DOHH2 (cell line): ENCODE results near the gene SNX9.
"Not testable (repeated sequence)": the region's sequence is repeated elsewhere in the genome, so short reads cannot be mapped to it uniquely, and the experiment has no call there.

Experiments
- H3F3A ChIP-seq: fragments of 200-600 bp; sonication (generic), shearing (Covaris generic); 2 replicates; pipeline ENCODE4 v1.6.0; 2016; ENCODE audit warnings: antibody characterized with exemption, mild to moderate bottlenecking; ENCODE audit not compliant: control insufficient read depth, insufficient read depth
- H3K27ac ChIP-seq: fragments of 200-600 bp; sonication (generic); 2 replicates; pipeline ENCODE4 v1.5.1; 2014; ENCODE audit warnings: low read depth, mild to moderate bottlenecking, low read length, moderate library complexity
- H3K27me3 ChIP-seq: fragments of 200-600 bp; sonication (generic); 2 replicates; pipeline ENCODE4 v1.6.1; 2014; ENCODE audit warnings: mild to moderate bottlenecking, low read length, mixed read lengths; ENCODE audit not compliant: control insufficient read depth
- H3K36me3 ChIP-seq: fragments of 200-600 bp; sonication (generic); 2 replicates; pipeline ENCODE4 v1.6.1; 2014; ENCODE audit warnings: mild to moderate bottlenecking, low read length, moderate library complexity, mixed read lengths; ENCODE audit not compliant: control insufficient read depth
- H3K4me1 ChIP-seq: fragments of 200-600 bp; sonication (generic); 2 replicates; pipeline ENCODE4 v1.6.1; 2014; ENCODE audit warnings: mild to moderate bottlenecking, low read length, mixed read lengths; ENCODE audit not compliant: control insufficient read depth
- H3K4me2 ChIP-seq: fragments of 200-600 bp; sonication (generic); 2 replicates; pipeline ENCODE4 v1.6.0; 2014; ENCODE audit warnings: mild to moderate bottlenecking, low read length, moderate library complexity
- H3K4me3 ChIP-seq: fragments of 200-600 bp; sonication (generic); 2 replicates; pipeline ENCODE4 v1.5.1; 2014; ENCODE audit warnings: mild to moderate bottlenecking, low read length, mixed read lengths
- H3K79me2 ChIP-seq: fragments of 200-600 bp; sonication (generic); 2 replicates; pipeline ENCODE4 v1.6.1; 2014; ENCODE audit warnings: mild to moderate bottlenecking, low read length, mixed read lengths; ENCODE audit not compliant: control insufficient read depth
- H3K9me2 ChIP-seq: fragments of 200-600 bp; sonication (generic); replicated peaks from 2 replicates; pipeline ENCODE4 v1.6.1; 2014; ENCODE audit warnings: mild to moderate bottlenecking, low read length, mixed read lengths; ENCODE audit not compliant: control insufficient read depth
- H3K9me3 ChIP-seq: fragments of 200-600 bp; sonication (generic); 2 replicates; pipeline ENCODE4 v1.6.1; 2014; ENCODE audit warnings: antibody characterized with exemption, low read length, mixed read lengths; ENCODE audit not compliant: control insufficient read depth, insufficient read depth
- H4K20me1 ChIP-seq: fragments of 200-600 bp; sonication (generic); 2 replicates; pipeline ENCODE4 v1.6.0; 2014; ENCODE audit warnings: low read depth, mild to moderate bottlenecking, antibody characterized with exemption, low read length, moderate library complexity; ENCODE audit not compliant: control insufficient read depth, insufficient read depth
- EZH2phosphoT487 ChIP-seq: fragments of 200-600 bp; sonication (generic); IDR thresholded peaks from 2 replicates; pipeline ENCODE4 v1.6.1; 2017; ENCODE audit warnings: borderline replicate concordance, mild to moderate bottlenecking, antibody characterized with exemption, low read length, moderate library complexity, mixed read lengths
- TF ChIP-seq, protein P1 (sequence below): fragments of 200-600 bp; sonication (generic); IDR thresholded peaks from one replicate; pipeline ENCODE4 v1.5.1; 2014; ENCODE audit warnings: antibody characterized with exemption, mild to moderate bottlenecking, low read depth, low read length; ENCODE audit not compliant: poor library complexity, severe bottlenecking

SNX9 gene

DNA sequence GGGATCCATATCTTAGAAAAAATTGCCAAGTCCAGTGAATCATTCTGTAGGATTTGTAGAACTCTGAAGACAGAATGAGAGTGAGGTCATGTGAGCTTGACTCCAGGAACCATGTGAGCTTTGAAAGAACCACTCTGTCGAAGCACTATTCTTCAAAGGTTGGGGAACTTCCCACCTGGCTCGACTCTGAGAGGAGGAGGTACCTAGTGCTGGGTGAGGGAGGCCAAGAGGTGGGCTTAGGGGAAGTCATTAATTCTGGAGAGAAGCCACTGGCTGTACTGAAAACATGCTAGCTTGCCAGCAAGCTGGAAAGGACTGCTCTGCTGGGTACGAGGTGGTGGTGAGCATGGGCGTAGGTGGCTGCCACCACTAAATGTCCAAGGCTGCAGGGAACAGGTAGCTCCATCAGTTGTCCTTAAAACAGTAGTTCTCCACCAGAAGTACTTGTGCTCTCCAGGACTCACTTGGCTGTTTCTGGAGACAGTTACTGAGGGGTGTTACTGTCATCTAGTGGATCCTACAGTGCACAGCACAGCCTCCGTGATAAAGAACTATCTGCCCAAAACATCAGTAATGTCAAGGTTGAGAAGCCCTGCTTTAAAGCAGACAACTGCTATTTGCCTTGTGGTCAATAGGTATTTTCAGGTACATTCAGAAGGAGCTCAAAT lies 124.0 kb downstream of the SNX9 start:
- Histone ChIP-seq H3K36me3 (no peaks in the 10 kb centered on the region), H3K4me1 (no peaks in the 10 kb centered on the region), H3K79me2 (no peaks in the 10 kb centered on the region), H4K20me1 (no peaks in the 10 kb centered on the region), H3F3A (no peaks in the 10 kb centered on the region), H3K4me2 (no peak overlapping the region), H3K27me3 (peaks cover 10% of the 10 kb centered on the region; the same call in 1 of the 2 replicates), H3K9me2 (no peaks in the 10 kb centered on the region), H3K27ac (no peak overlapping the region), H3K4me3 (no peak overlapping the region), H3K9me3 (no peaks in the 10 kb centered on the region)
- TF ChIP-seq, protein P1, sequence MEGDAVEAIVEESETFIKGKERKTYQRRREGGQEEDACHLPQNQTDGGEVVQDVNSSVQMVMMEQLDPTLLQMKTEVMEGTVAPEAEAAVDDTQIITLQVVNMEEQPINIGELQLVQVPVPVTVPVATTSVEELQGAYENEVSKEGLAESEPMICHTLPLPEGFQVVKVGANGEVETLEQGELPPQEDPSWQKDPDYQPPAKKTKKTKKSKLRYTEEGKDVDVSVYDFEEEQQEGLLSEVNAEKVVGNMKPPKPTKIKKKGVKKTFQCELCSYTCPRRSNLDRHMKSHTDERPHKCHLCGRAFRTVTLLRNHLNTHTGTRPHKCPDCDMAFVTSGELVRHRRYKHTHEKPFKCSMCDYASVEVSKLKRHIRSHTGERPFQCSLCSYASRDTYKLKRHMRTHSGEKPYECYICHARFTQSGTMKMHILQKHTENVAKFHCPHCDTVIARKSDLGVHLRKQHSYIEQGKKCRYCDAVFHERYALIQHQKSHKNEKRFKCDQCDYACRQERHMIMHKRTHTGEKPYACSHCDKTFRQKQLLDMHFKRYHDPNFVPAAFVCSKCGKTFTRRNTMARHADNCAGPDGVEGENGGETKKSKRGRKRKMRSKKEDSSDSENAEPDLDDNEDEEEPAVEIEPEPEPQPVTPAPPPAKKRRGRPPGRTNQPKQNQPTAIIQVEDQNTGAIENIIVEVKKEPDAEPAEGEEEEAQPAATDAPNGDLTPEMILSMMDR, result peak; percentile 47
- TF ChIP-seq EZH2phosphoT487, result no peak

DNA sequence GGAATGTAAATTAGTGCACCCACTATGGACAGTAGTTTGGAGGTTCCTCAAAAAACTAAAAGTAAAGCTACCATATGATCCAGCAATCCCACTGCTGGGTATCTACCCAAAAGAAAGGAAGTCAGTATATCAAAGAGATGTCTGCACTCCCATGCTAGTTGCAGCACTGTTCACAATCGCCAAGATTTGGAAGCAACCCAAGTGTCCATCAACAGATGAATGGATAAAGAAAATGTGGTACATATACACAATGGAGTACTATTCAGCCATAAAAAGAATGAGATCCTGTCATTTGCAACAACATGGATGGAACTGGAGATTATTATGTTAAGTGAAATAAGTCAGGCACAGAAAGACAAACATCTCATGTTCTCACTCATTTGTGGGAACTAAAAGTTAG lies 127.9 kb downstream of the SNX9 start:
- not testable (repeated sequence) for H3K36me3 ChIP-seq, H3K27me3 ChIP-seq, H4K20me1 ChIP-seq, H3K9me3 ChIP-seq, H3K79me2 ChIP-seq, H3K9me2 ChIP-seq, H3K27ac ChIP-seq, H3F3A ChIP-seq, H3K4me3 ChIP-seq, H3K4me1 ChIP-seq, H3K4me2 ChIP-seq

DNA sequence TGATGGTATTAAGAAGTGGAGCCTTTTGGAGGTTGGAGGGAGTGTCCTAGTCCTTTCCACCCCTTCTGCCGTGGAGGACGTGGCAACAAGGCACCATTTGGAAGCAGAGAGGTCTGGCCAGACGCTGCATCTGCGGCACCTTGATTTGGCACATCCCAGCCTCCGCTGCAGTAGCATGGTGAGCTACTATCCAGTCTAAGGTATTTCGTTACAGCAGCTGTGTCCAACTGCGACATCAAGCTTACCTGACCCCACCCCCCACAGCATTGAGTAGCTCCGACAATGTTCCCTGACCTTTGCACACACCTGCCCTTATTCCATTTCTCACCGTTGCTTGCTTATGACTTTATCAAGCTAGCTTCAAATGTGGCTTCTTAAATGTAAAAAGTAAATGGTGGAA lies 128.8 kb downstream of the SNX9 start:
- H3F3A ChIP-seq, result no peaks in the 10 kb centered on the region
- no peak overlapping the region for H3K4me2 ChIP-seq
- H4K20me1 ChIP-seq, result no peaks in the 10 kb centered on the region
- no peaks in the 10 kb centered on the region for H3K4me1 ChIP-seq
- no peaks in the 10 kb centered on the region for H3K79me2 ChIP-seq
- H3K4me3 ChIP-seq, result no peak overlapping the region
- TF ChIP-seq, protein P1, result no peak
- no peak for TF ChIP-seq EZH2phosphoT487
- H3K27ac ChIP-seq, result no peak overlapping the region
- no peaks in the 10 kb centered on the region for H3K36me3 ChIP-seq
- no peaks in the 10 kb centered on the region for H3K9me2 ChIP-seq
- peaks cover 3% of the 10 kb centered on the region; the same call in 1 of the 2 replicates for H3K27me3 ChIP-seq
- no peaks in the 10 kb centered on the region for H3K9me3 ChIP-seq

DNA sequence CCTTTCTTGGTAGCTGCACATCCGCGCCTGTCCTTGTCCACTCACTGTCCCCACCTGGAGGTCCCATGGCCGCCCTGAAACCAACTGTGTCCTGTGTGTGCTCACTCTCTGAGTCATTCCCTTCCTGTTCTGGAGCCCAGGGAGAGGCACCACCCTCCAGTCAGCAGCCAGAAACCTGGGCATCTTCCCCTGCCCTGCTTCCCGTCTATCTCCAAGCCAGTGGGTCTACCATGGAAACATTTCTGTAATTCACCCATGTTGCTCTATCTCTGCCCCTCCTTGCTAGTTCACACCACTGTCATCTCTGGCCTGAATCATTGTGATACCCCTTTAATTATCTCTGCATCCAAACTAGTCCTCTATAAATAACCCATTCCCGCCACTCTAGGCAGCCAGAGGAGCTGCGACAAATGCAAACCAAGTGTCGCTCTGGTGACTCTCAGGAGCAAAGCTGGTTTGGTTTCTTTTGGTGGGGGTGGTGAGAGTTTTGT lies 129.9 kb downstream of the SNX9 start:
- Histone ChIP-seq H3K4me1 (no peaks in the 10 kb centered on the region), H3K4me3 (no peak overlapping the region), H3K27ac (no peak overlapping the region)

More for the DNA sequence above, 129.9 kb downstream of the SNX9 start:
- Histone ChIP-seq H3K27me3 (0 out of 2 replicates have a peak, but pooled peaks cover 2% of the 10 kb centered on the region), H3K9me2 (no peaks in the 10 kb centered on the region), H3F3A (no peaks in the 10 kb centered on the region), H3K36me3 (no peaks in the 10 kb centered on the region), H4K20me1 (no peaks in the 10 kb centered on the region), H3K9me3 (no peaks in the 10 kb centered on the region), H3K79me2 (no peaks in the 10 kb centered on the region), H3K4me2 (no peak overlapping the region)
- TF ChIP-seq, protein P1, result no peak
- TF ChIP-seq EZH2phosphoT487, result no peak
